NCI-H2029 (cell line): ENCODE results near the gene PCDHB11.
"Not testable (repeated sequence)": the region's sequence is repeated elsewhere in the genome, so short reads cannot be mapped to it uniquely, and the experiment has no call there.

Experiments
- DNase-seq: peaks from one replicate; lab custom pipeline; 2025; lab: John Stamatoyannopoulos, UW

Gene PCDHB11

DNA sequence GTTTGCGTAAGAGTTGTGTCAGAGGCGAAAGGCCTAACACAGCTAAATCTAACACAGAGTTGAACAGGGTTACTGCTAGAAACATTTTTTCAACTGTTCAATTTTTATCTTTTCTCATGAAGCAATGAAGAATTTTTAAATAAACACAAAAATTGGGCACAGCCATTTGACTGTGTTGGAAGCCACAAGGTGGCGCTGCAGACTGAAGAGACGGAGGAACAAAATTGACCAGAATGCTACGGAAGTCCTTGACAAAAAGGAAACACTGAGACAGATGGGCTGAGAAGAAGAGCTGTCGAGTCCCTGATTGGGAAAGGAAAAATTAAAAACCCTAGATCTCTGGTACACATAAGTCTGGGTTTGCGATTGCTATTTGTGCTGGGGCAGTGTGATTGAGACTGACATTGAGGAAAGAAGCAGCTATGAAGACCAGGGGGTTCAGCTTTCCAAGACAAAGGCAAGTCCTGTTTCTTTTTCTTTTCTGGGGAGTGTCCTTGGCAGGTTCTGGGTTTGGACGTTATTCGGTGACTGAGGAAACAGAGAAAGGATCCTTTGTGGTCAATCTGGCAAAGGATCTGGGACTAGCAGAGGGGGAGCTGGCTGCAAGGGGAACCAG lies 12.4 kb upstream of the PCDHB11 start, which contains the start of gene PCDHB9:
Gene PCDHB9, plus strand, starts transcription at position 265 of the 616 bp plus-strand sequence. Its CDS starts 158 bp downstream, at position 423.
- peak; percentile 29 for DNase-seq

DNA sequence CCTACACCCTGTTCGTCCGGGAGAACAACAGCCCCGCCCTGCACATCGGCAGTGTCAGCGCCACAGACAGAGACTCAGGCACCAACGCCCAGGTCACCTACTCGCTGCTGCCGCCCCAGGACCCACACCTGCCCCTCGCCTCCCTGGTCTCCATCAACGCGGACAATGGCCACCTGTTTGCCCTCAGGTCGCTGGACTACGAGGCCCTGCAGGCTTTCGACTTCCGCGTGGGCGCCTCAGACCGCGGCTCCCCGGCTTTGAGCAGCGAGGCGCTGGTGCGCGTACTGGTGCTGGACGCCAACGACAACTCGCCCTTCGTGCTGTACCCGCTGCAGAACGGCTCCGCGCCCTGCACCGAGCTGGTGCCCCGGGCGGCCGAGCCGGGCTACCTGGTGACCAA lies 10.7 kb upstream of the PCDHB11 start:
- DNase-seq = not testable (repeated sequence)

DNA sequence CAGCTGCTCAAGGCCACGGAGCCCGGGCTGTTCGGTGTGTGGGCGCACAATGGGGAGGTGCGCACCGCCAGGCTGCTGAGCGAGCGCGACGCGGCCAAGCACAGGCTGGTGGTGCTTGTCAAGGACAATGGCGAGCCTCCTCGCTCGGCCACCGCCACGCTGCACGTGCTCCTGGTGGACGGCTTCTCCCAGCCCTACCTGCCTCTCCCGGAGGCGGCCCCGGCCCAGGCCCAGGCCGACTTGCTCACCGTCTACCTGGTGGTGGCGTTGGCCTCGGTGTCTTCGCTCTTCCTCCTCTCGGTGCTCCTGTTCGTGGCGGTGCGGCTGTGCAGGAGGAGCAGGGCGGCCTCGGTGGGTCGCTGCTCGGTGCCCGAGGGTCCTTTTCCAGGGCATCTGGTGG lies 10.3 kb upstream of the PCDHB11 start:
- not testable (repeated sequence) for DNase-seq

DNA sequence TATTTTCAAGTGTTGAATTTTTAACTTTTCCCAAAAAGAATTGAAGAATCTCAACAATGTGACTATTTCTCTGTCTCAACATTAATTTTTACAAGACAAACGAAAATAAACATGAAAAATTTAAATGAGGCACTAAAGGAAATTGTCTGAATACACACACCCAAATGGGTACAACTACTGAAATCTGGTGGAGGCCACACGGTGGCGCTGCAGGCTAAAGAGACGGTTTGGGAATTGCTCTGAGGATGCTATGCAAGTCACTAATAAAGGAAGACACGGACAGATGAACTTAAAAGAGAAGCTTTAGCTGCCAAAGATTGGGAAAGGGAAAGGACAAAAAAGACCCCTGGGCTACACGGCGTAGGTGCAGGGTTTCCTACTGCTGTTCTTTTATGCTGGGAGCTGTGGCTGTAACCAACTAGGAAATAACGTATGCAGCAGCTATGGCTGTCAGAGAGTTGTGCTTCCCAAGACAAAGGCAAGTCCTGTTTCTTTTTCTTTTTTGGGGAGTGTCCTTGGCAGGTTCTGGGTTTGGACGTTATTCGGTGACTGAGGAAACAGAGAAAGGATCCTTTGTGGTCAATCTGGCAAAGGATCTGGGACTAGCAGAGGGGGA lies 7.2 kb upstream of the PCDHB11 start, which contains the start of gene PCDHB10:
Gene PCDHB10, plus strand, starts transcription at position 244 of the 616 bp plus-strand sequence. Its CDS starts 200 bp downstream, at position 444.
- DNase-seq = no peak

DNA sequence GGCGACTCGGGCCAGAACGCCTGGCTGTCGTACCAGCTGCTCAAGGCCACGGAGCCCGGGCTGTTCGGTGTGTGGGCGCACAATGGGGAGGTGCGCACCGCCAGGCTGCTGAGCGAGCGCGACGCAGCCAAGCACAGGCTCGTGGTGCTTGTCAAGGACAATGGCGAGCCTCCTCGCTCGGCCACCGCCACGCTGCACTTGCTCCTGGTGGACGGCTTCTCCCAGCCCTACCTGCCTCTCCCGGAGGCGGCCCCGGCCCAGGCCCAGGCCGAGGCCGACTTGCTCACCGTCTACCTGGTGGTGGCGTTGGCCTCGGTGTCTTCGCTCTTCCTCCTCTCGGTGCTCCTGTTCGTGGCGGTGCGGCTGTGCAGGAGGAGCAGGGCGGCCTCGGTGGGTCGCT lies 5.1 kb upstream of the PCDHB11 start:
- DNase-seq = not testable (repeated sequence)

DNA sequence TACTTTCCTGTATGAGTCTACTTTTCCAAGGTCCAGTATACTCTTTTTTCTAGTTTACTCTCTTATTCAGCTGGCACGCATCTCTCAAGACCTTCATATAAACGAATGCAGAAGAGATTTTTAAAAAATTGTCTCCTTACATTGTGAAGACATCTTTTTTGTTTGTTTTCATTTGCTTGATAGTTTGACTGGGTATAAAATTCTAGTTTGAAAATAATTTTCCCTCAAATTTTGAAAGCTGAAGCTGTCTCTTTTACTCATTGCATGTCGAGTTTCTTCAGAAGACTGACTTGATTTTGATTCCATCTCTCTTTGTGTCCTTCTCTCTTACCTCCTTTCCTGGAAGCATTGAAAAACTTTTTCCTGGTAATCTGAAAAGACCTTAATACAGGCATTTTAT lies 3.1 kb upstream of the PCDHB11 start:
- DNase-seq = no peak

DNA sequence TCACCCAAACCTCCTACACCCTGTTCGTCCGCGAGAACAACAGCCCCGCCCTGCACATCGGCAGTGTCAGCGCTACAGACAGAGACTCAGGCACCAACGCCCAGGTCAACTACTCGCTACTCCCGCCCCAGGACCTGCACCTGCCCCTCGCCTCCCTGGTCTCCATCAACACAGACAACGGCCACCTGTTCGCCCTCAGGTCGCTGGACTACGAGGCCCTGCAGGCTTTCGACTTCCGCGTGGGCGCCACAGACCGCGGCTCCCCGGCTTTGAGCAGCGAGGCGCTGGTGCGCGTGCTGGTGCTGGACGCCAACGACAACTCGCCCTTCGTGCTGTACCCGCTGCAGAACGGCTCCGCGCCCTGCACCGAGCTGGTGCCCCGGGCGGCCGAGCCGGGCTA lies 1.7 kb downstream of the PCDHB11 start:
- not testable (repeated sequence) for DNase-seq

DNA sequence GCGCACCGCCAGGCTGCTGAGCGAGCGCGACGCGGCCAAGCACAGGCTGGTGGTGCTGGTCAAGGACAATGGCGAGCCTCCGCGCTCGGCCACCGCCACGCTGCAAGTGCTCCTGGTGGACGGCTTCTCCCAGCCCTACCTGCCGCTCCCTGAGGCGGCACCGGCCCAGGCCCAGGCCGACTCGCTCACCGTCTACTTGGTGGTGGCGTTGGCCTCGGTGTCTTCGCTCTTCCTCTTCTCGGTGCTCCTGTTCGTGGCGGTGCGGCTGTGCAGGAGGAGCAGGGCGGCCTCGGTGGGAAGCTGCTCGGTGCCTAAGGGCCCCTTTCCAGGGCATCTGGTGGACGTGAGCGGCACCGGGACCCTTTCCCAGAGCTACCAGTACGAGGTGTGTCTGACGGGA lies 2.2 kb downstream of the PCDHB11 start:
- DNase-seq = not testable (repeated sequence)

DNA sequence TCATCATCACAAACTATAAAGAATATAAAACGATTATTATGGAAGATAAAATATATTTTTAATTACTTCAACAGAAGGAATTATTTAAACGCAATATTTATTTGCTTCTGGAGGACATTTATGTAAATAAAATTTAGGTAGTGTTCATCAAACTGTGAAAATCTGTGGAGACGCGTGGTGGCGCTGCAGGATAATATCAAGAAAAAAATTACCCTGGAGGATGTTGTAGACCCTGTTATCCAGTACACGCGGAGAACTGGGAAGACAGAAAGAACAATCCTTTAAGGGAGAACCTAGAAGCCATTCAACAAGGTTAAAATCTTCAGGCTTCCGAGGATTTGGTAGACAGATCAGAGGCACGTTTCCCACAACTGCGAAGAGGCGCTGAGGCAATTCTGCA lies 9.1 kb downstream of the PCDHB11 start, which contains the start of gene PCDHB12:
Gene PCDHB12, plus strand, starts transcription at position 242 of the 400 bp plus-strand sequence. CDS start 189 bp downstream, outside the sequence.
- no peak for DNase-seq

DNA sequence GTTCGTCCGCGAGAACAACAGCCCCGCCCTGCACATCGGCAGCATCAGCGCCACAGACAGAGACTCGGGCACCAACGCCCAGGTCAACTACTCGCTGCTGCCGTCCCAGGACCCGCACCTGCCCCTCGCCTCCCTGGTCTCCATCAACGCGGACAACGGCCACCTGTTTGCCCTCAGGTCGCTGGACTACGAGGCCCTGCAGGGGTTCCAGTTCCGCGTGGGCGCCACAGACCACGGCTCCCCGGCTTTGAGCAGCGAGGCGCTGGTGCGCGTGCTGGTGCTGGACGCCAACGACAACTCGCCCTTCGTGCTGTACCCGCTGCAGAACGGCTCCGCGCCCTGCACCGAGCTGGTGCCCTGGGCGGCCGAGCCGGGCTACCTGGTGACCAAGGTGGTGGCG lies 10.9 kb downstream of the PCDHB11 start:
- DNase-seq = not testable (repeated sequence)

DNA sequence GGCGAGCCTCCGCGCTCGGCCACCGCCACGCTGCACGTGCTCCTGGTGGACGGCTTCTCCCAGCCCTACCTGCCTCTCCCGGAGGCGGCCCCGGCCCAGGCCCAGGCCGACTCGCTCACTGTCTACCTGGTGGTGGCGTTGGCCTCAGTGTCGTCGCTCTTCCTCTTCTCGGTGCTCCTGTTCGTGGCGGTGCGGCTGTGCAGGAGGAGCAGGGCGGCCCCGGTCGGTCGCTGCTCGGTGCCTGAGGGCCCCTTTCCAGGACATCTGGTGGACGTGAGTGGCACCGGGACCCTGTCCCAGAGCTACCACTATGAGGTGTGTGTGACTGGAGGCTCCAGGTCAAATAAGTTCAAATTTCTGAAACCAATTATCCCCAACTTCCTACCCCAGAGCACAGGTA lies 11.4 kb downstream of the PCDHB11 start:
- DNase-seq = not testable (repeated sequence)

DNA sequence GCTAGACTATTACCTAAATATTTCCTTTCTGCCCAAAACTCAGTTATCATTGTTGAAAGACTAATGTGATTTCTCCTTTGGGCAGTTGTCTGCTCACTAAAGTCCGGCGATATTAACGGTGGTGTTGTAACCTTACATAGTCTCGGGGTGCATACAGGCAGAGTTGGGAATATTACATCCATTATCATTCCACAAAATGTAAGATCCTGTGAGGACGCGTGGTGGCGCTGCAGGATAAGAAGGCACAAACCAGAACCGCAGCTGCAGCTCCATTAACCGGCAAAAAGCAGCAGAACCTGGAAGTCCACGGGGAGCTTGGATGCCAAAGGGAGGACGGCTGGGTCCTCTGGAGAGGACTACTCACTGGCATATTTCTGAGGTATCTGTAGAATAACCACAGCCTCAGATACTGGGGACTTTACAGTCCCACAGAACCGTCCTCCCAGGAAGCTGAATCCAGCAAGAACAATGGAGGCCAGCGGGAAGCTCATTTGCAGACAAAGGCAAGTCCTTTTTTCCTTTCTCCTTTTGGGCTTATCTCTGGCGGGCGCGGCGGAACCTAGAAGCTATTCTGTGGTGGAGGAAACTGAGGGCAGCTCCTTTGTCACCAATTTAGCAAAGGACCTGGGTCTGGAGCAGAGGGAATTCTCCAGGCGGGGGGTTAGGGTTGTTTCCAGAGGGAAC lies 14.4 kb downstream of the PCDHB11 start, which contains the start of gene PCDHB13:
Gene PCDHB13, plus strand, starts transcription at position 264 of the 684 bp plus-strand sequence. Its CDS starts 205 bp downstream, at position 469.
- not testable (repeated sequence) for DNase-seq

DNA sequence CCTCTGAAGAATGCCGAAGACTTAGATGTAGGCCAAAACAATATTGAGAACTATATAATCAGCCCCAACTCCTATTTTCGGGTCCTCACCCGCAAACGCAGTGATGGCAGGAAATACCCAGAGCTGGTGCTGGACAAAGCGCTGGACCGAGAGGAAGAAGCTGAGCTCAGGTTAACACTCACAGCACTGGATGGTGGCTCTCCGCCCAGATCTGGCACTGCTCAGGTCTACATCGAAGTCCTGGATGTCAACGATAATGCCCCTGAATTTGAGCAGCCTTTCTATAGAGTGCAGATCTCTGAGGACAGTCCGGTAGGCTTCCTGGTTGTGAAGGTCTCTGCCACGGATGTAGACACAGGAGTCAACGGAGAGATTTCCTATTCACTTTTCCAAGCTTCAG lies 15.2 kb downstream of the PCDHB11 start:
- DNase-seq = not testable (repeated sequence)

DNA sequence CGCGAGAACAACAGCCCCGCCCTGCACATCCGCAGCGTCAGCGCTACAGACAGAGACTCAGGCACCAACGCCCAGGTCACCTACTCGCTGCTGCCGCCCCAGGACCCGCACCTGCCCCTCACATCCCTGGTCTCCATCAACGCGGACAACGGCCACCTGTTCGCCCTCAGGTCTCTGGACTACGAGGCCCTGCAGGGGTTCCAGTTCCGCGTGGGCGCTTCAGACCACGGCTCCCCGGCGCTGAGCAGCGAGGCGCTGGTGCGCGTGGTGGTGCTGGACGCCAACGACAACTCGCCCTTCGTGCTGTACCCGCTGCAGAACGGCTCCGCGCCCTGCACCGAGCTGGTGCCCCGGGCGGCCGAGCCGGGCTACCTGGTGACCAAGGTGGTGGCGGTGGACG lies 16.1 kb downstream of the PCDHB11 start:
- not testable (repeated sequence) for DNase-seq

DNA sequence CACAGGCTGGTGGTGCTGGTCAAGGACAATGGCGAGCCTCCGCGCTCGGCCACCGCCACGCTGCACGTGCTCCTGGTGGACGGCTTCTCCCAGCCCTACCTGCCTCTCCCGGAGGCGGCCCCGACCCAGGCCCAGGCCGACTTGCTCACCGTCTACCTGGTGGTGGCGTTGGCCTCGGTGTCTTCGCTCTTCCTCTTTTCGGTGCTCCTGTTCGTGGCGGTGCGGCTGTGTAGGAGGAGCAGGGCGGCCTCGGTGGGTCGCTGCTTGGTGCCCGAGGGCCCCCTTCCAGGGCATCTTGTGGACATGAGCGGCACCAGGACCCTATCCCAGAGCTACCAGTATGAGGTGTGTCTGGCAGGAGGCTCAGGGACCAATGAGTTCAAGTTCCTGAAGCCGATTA lies 16.6 kb downstream of the PCDHB11 start:
- not testable (repeated sequence) for DNase-seq

DNA sequence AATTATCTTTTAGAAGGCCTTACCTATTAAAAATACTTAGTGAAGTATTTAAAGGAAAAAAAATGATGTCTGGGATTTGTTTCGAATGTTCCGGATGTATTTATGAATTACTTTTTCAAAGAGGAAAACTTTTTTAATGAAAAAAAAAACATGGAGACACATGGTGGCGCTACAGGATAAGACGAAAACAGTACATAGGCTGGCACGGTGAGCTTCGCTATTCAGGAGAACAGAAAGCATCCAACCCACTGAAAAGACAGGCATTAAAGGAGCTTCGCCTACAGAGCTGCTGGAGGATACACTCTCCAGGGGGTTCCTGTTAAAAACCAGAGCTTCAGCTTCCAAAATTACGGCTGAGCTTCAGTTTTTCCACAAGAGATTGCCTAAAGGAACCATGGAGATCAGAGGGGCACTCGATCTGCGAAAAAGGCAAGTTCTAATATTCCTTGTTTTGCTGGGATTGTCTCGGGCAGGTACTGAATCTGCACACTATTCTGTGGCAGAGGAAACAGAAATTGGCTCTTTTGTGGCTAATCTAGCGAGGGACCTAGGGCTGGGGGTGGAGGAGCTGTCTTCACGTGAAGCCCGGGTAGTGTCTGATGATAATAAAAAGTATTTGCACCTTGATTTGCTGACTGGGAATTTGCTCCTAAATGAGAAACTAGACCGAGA lies 23.8 kb downstream of the PCDHB11 start, which contains the start of gene PCDHB14:
Gene PCDHB14, plus strand, starts transcription at position 232 of the 672 bp plus-strand sequence. Its CDS starts 163 bp downstream, at position 395.
- peak; percentile 34 for DNase-seq

DNA sequence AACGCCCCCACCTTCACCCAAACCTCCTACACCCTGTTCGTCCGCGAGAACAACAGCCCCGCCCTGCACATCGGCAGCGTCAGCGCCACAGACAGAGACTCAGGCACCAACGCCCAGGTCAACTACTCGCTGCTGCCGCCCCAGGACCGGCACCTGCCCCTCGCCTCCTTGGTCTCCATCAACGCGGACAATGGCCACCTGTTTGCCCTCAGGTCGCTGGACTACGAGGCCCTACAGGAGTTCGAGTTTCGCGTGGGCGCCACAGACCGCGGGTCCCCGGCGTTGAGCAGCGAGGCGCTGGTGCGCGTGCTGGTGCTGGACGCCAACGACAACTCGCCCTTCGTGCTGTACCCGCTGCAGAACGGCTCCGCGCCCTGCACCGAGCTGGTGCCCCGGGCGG lies 25.4 kb downstream of the PCDHB11 start:
- DNase-seq = not testable (repeated sequence)

DNA sequence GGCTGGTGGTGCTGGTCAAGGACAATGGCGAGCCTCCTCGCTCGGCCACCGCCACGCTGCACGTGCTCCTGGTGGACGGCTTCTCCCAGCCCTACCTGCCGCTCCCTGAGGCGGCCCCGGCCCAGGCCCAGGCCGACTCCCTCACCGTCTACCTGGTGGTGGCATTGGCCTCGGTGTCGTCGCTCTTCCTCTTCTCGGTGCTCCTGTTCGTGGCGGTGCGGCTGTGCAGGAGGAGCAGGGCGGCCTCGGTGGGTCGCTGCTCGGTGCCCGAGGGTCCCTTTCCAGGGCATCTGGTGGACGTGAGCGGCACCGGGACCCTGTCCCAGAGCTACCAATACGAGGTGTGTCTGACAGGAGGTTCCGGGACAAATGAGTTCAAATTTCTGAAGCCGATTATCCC lies 26.0 kb downstream of the PCDHB11 start:
- DNase-seq = not testable (repeated sequence)

DNA sequence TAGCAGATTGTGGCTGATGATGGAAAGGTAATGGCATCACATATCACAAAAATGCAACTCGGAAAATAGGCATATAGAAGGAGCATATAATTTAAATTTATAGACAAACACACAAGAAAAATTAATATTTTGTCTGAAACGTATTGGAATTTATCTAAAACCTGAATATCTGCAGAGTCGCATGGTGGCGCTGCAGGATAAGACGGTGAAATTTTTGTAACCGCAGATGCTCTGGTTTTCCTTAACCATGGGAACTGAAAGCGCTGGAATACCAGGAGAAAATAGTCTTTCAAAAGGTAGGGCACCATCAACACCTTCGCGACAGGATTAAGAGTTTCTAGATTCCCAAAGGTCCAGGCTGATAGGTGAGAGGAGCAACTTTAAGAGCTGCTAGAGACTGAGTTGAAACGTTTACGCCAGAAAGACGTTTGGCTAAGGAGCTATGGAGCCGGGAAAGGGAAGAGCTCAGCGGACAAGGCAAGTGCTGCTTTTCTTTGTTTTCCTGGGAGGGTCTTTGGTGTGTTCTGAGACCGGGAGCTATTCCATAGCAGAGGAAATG lies 34.8 kb downstream of the PCDHB11 start:
- no peak for DNase-seq

DNA sequence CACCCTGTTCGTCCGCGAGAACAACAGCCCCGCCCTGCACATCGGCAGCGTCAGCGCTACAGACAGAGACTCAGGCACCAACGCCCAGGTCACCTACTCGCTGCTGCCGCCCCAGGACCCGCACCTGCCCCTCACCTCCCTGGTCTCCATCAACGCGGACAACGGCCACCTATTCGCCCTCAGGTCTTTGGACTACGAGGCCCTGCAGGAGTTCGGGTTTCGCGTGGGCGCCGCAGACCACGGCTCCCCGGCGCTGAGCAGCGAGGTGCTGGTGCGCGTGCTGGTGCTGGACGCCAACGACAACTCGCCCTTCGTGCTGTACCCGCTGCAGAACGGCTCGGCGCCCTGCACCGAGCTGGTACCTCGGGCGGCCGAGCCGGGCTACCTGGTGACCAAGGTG lies 36.5 kb downstream of the PCDHB11 start:
- not testable (repeated sequence) for DNase-seq

DNA sequence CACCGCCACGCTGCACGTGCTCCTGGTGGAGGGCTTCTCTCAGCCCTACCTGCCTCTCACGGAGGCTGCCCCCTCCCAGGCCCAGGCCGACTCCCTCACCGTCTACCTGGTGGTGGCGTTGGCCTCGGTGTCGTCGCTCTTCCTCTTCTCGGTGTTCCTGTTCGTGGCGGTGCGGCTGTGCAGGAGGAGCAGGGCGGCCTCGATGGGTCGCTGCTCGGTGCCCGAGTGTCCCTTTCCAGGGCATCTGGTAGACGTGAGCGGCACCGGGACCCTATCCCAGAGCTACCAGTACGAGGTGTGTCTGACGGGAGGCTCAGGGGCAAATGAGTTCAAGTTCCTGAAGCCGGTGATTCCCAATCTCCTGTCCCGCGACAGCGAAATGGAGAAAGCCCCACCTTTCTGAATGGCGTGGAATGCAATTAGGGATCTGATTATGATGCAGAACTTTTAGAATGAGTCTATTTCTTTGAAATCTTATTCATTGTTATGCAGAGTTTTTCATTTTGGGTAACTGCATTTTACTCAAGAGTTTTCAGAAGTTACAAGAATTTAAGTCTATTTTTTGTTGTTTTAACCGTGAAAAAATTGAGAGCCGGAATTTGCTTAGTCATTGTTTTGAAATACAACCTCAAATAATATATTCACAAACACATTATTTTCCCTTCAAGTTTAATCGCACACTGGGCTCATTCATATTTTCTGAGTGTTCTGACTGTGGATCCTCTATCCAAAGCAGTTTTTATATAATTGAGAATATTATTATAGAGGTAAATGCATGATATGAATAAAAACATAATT lies 37.3 kb downstream of the PCDHB11 start:
- no peak for DNase-seq
